Mesothelial cell of epicardium (in vitro differentiated cells): ENCODE results near the gene ACER2. TPM values are rescaled to one million over a fixed set of nuclear protein-coding genes. Genes with fewer than 3 reads are reported as not detected.

ENCODE experiments used
- DNase-seq, 2 experiments: peaks; one replicate each; pipeline ENCODE4 v3.0.0; 2021; ENCODE audit warnings: low spot score in 2 of 2; ENCODE audit not compliant: unreplicated experiment in 2 of 2
- H3K27ac Mint-ChIP-seq: 2 replicates; pipeline ENCODE4 v1.8.0; 2021; ENCODE audit warnings: mixed read lengths
- H3K27me3 Mint-ChIP-seq: 2 replicates; pipeline ENCODE4 v1.8.0; 2021; ENCODE audit warnings: low read depth, mixed read lengths
- H3K36me3 Mint-ChIP-seq: 2 replicates; pipeline ENCODE4 v1.8.0; 2021; ENCODE audit warnings: mixed read lengths
- H3K4me1 Mint-ChIP-seq: 2 replicates; pipeline ENCODE4 v1.8.0; 2021; ENCODE audit warnings: mixed read lengths
- H3K4me3 Mint-ChIP-seq: 2 replicates; pipeline ENCODE4 v1.8.0; 2021; ENCODE audit warnings: mild to moderate bottlenecking, moderate library complexity, mixed read lengths
- H3K9me3 Mint-ChIP-seq: 2 replicates; pipeline ENCODE4 v1.8.0; 2021; ENCODE audit warnings: mixed read lengths
- CTCF ChIP-seq: fragments of 200-600 bp; sonication (generic); IDR thresholded peaks from one replicate; pipeline ENCODE4 v1.5.0; 2021; ENCODE audit warnings: antibody characterized with exemption; ENCODE audit not compliant: unreplicated experiment
- total RNA-seq: library from RNA; stranded (reverse); gene quantifications from 3 replicates; pipeline ENCODE4 v1.2.1, GENCODE V29; 2021

The ACER2 gene
- total RNA-seq, 1 donor from 2014 or later: 2.9 TPM

- H3K27ac Mint-ChIP-seq: no peak overlapping the region
- H3K4me3 Mint-ChIP-seq: no peak overlapping the region
- no peaks in the 10 kb centered on the region for H3K9me3 Mint-ChIP-seq
- peaks cover 13% of the 10 kb centered on the region for H3K4me1 Mint-ChIP-seq
- H3K27me3 Mint-ChIP-seq: no peaks in the 10 kb centered on the region
- no peak for DNase-seq
- no peak for TF ChIP-seq CTCF
- peaks cover 1% of the 10 kb centered on the region for H3K36me3 Mint-ChIP-seq
Observed at GRCh38 chr9:19423163-19423562, 14.4 kb downstream of the ACER2 start.

GRCh38 chr9:19424176-19424779 lies 15.5 kb downstream of the ACER2 start:
- DNase-seq: no peak
- Mint-ChIP-seq H3K4me1 (peaks cover 13% of the 10 kb centered on the region), H3K36me3 (peaks cover 1% of the 10 kb centered on the region), H3K27ac (no peak overlapping the region), H3K4me3 (no peak overlapping the region), H3K9me3 (no peaks in the 10 kb centered on the region), H3K27me3 (no peaks in the 10 kb centered on the region)
- TF ChIP-seq CTCF: no peak

- Mint-ChIP-seq H3K9me3 (no peaks in the 10 kb centered on the region), H3K36me3 (peaks cover 3% of the 10 kb centered on the region), H3K4me3 (no peak overlapping the region), H3K27me3 (no peaks in the 10 kb centered on the region), H3K4me1 (peaks cover 19% of the 10 kb centered on the region), H3K27ac (no peak overlapping the region)
- TF ChIP-seq CTCF: no peak
- no peak for DNase-seq
Observed at GRCh38 chr9:19429595-19429994, 20.8 kb downstream of the ACER2 start.

- H3K36me3 Mint-ChIP-seq: peaks cover 10% of the 10 kb centered on the region
Observed at GRCh38 chr9:19430201-19430760, 21.5 kb downstream of the ACER2 start.

GRCh38 chr9:19431361-19432171 lies 22.8 kb downstream of the ACER2 start:
- Mint-ChIP-seq H3K9me3 (no peaks in the 10 kb centered on the region), H3K27me3 (no peaks in the 10 kb centered on the region), H3K4me1 (peaks cover 18% of the 10 kb centered on the region), H3K4me3 (no peak overlapping the region), H3K27ac (peak overlapping the region; percentile 74), H3K36me3 (peaks cover 11% of the 10 kb centered on the region)
- TF ChIP-seq CTCF: no peak
- DNase-seq: no peak

More at GRCh38 chr9:19430201-19430760, 21.5 kb downstream of the ACER2 start:
- Mint-ChIP-seq H3K27ac (no peak overlapping the region), H3K4me3 (no peak overlapping the region), H3K4me1 (peaks cover 18% of the 10 kb centered on the region), H3K9me3 (no peaks in the 10 kb centered on the region), H3K27me3 (no peaks in the 10 kb centered on the region)
- no peak for DNase-seq
- TF ChIP-seq CTCF: no peak
